Natural killer cell (primary cell): Measurements from ENCODE around the gene REX1BD. TPM values are rescaled to one million over a fixed set of nuclear protein-coding genes. Genes with fewer than 3 reads are reported as not detected.

Experiments
- ATAC-seq, 3 donors: fragments of 150-1000 bp in 2 of 3; fragments of 200-7000 bp in 1 of 3; cut with Tn5 transposase; 1 replicate in 1 of 3; 2 replicates in 2 of 3; pipeline ENCODE4 v1.10.0; 2021; ENCODE audit warnings: mild to moderate bottlenecking in 2 of 3, moderate library complexity in 2 of 3
- DNase-seq, 2 donors: peaks; one replicate each; pipeline versions ENCODE4 v3.0.0 to v3.0.0-alpha.2; 2013 to 2021; ENCODE audit warnings: mixed read lengths in 1 of 2
- H3K27ac ChIP-seq: one replicate; pipeline ENCODE4 v1.5.1; 2013; ENCODE audit warnings: mild to moderate bottlenecking, low read length
- H3K27me3 ChIP-seq: one replicate; pipeline ENCODE4 v1.6.1; 2013; ENCODE audit warnings: low read length; ENCODE audit not compliant: control insufficient read depth, insufficient read depth
- H3K36me3 ChIP-seq: one replicate; pipeline ENCODE4 v1.6.1; 2013; ENCODE audit warnings: low read length; ENCODE audit not compliant: control insufficient read depth, insufficient read depth
- H3K4me1 ChIP-seq: one replicate; pipeline ENCODE4 v1.6.1; 2013; ENCODE audit warnings: low read length; ENCODE audit not compliant: control insufficient read depth, insufficient read depth
- H3K4me3 ChIP-seq: one replicate; pipeline ENCODE4 v1.5.1; 2013; ENCODE audit warnings: low read length
- H3K9me3 ChIP-seq: one replicate; pipeline ENCODE4 v1.6.1; 2013; ENCODE audit warnings: low read length; ENCODE audit not compliant: control insufficient read depth, insufficient read depth
- H3K27ac Mint-ChIP-seq, 2 donors: one replicate each; pipeline ENCODE4 v1.8.0; 2022; ENCODE audit warnings: mild to moderate bottlenecking in 2 of 2, mixed read lengths in 2 of 2, moderate library complexity in 1 of 2
- H3K27me3 Mint-ChIP-seq, 2 donors: one replicate each; pipeline ENCODE4 v1.8.0; 2022; ENCODE audit warnings: low read depth in 2 of 2, mixed read lengths in 2 of 2
- H3K36me3 Mint-ChIP-seq: one replicate; pipeline ENCODE4 v1.8.0; 2022; ENCODE audit warnings: mixed read lengths
- H3K4me1 Mint-ChIP-seq, 2 donors: one replicate each; pipeline ENCODE4 v1.8.0; 2022; ENCODE audit warnings: mixed read lengths in 2 of 2
- H3K4me3 Mint-ChIP-seq: one replicate; pipeline ENCODE4 v1.8.0; 2022; ENCODE audit warnings: mild to moderate bottlenecking, moderate library complexity, mixed read lengths
- H3K9me3 Mint-ChIP-seq, 2 donors: one replicate each; pipeline ENCODE4 v1.8.0; 2022; ENCODE audit warnings: mixed read lengths in 2 of 2
- WGBS: methylation state at CpG from one replicate; pipeline ENCODE4 v1.1.7; 2013; ENCODE audit warnings: missing lambda C conversion rate; ENCODE audit not compliant: insufficient coverage; 5-methylcytosine and 5-hydroxymethylcytosine counted together
- intact Hi-C: fragments of 100-400 bp; cut with micrococcal nuclease; formaldehyde crosslinking; loops from one replicate; pipeline ENCODE4 v1.14.2; 2022
- total RNA-seq, 4 donors: library from RNA; stranded (reverse); fragments of 120-200 nt in 1 of 4; gene quantifications; one replicate each; pipeline versions ENCODE4 v1.2.3 to v1.2.4, GENCODE V29; 2013 to 2022
- TF ChIP-seq, protein P1 (sequence below): fragments of 200-600 bp; IDR thresholded peaks from one replicate; pipeline ENCODE4 v1.8.0; 2022; ENCODE audit warnings: antibody characterized with exemption

Gene REX1BD
- total RNA-seq, 3 donors from 2014 or later (not counting 1 experiment from before 2014, with no cell fraction given): 80.6 to 86.9 (median 85.3) TPM

DNA sequence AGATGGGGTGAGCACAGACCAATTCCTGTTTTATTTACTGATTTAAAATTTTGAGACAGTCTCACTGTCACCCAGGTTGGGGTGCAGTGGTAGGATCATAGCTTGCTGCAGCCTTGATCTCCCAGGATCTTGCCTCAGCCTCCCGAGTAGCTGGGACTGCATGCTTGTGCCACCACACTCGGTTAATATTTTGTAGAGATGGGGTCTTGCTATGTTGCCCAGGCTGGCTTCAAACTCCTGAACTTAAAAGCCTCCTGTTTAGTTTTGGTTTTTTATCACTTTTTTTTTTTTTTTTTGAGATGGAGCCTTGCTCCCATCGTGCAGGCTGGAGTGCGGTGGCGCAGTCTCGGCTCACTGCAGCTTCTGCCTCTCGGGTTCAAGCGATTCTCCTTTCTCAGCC is 12.2 kb upstream of the REX1BD start:
- no peaks in the 10 kb centered on the region for H3K9me3 ChIP-seq
- Mint-ChIP-seq H3K9me3 (no peaks in the 10 kb centered on the region), H3K36me3 (no peaks in the 10 kb centered on the region), H3K4me3 (no peak overlapping the region), H3K27me3 (no peaks in the 10 kb centered on the region), H3K27ac (no peak overlapping the region), H3K4me1 (peaks cover 16 to 23% of the 10 kb centered on the region in 2 donors)
- DNase-seq: no peak
- peaks cover 27% of the 10 kb centered on the region for H3K36me3 ChIP-seq
- intact Hi-C loops: no loop called here
- peaks cover 18% of the 10 kb centered on the region for H3K4me1 ChIP-seq
- H3K27ac ChIP-seq: no peak overlapping the region
- no peak overlapping the region for H3K4me3 ChIP-seq
- 95% methylated on average over 8 of the region's 8 CpGs for WGBS
- TF ChIP-seq, protein P1, sequence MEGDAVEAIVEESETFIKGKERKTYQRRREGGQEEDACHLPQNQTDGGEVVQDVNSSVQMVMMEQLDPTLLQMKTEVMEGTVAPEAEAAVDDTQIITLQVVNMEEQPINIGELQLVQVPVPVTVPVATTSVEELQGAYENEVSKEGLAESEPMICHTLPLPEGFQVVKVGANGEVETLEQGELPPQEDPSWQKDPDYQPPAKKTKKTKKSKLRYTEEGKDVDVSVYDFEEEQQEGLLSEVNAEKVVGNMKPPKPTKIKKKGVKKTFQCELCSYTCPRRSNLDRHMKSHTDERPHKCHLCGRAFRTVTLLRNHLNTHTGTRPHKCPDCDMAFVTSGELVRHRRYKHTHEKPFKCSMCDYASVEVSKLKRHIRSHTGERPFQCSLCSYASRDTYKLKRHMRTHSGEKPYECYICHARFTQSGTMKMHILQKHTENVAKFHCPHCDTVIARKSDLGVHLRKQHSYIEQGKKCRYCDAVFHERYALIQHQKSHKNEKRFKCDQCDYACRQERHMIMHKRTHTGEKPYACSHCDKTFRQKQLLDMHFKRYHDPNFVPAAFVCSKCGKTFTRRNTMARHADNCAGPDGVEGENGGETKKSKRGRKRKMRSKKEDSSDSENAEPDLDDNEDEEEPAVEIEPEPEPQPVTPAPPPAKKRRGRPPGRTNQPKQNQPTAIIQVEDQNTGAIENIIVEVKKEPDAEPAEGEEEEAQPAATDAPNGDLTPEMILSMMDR: no peak
- no peak for ATAC-seq
- no peaks in the 10 kb centered on the region for H3K27me3 ChIP-seq

DNA sequence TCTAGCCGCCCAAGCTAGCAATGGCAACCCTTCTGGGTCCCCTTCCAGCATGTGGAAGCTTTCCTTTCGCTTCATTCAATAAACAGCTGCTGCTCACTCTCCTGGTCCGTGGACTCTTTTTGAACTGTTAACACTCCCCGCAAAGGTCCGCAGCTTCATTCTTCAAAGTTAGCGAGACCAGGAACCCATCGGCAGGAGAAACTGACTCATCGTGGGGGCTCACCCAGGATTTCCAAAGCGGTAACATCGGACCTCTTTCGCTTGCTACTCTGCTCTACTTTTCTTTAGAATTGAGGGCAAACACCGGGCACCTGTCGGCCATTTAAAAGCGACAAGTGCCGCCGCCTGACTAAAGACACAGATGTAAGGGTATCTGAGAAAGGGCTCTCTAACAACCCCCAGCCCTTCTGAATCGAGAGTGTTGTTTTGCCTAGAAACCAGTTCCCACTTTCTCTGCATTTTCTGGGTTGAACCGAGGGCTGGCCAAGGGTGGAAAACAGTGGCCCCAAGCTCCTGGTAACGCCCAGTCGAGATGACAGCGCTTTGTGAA is 11.2 kb upstream of the REX1BD start:
- H3K27me3 ChIP-seq: no peaks in the 10 kb centered on the region
- H3K36me3 ChIP-seq: peaks cover 27% of the 10 kb centered on the region
- H3K9me3 ChIP-seq: no peaks in the 10 kb centered on the region
- no peak overlapping the region for H3K27ac ChIP-seq
- 95% methylated on average over 21 of the region's 21 CpGs for WGBS
- Mint-ChIP-seq H3K4me3 (no peak overlapping the region), H3K36me3 (no peaks in the 10 kb centered on the region), H3K9me3 (no peaks in the 10 kb centered on the region), H3K4me1 (peaks cover 6 to 13% of the 10 kb centered on the region in 2 donors), H3K27me3 (no peaks in the 10 kb centered on the region), H3K27ac (no peak overlapping the region)
- no peak for ATAC-seq
- no peak overlapping the region for H3K4me3 ChIP-seq
- H3K4me1 ChIP-seq: peaks cover 12% of the 10 kb centered on the region
- DNase-seq: no peak
- TF ChIP-seq, protein P1: no peak
- intact Hi-C loops: no loop called here

DNA sequence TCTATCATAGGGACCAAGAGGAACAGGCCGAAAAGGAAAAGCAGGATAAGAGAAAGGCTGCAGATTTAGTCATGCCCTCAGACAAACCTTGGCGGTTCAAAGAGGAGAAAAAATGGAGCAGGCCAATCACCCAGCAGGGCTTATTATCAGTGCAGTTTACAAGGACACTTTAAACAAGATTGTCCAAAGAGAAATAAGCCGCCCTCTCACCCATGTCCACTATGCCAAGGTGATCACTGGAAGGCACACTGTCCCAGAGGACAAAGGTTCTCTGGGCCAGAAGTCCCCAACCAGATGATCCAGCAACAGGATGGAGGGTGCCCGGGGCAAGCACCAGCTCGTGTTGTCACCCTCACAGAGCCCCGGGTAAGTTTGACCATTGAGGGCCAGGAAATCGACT is 8.3 kb upstream of the REX1BD start:
- Mint-ChIP-seq H3K9me3 (no peaks in the 10 kb centered on the region), H3K4me1 (peaks cover 0 to under 1% of the 10 kb centered on the region in 2 donors), H3K27me3 (peaks cover 0 to 4% of the 10 kb centered on the region in 2 donors), H3K27ac (no peak overlapping the region), H3K4me3 (no peak overlapping the region), H3K36me3 (no peaks in the 10 kb centered on the region)
- Histone ChIP-seq H3K27ac (no peak overlapping the region), H3K27me3 (no peaks in the 10 kb centered on the region), H3K4me3 (no peak overlapping the region), H3K4me1 (no peaks in the 10 kb centered on the region), H3K36me3 (peaks cover 10% of the 10 kb centered on the region), H3K9me3 (no peaks in the 10 kb centered on the region)
- 81% methylated on average over 7 of the region's 7 CpGs for WGBS
- intact Hi-C loops: no loop called here
- TF ChIP-seq, protein P1: no peak
- DNase-seq (no peak), ATAC-seq (no peak)

DNA sequence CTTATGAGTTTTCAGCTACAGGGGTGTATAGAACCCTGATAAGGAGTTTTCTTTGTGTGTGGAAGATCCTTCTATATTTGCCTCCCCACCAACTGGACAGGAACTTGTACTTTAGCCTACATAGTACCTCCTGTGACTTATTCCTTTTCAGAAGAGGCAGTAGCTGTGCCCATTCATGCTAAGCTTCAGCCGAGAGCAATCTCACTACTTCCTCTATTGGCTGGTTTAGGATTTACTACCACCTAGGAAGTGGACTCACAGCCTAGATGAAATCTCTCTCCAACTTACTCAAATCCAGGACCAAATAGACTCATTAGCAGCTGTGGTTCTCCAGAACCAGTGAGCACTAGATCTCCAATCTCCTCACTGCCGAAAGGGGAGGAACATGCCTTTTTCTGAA is 2.3 kb upstream of the REX1BD start:
- DNase-seq (no peak), ATAC-seq (no peak)
- Histone ChIP-seq H3K27me3 (no peaks in the 10 kb centered on the region), H3K4me3 (no peak overlapping the region), H3K9me3 (no peaks in the 10 kb centered on the region), H3K27ac (no peak overlapping the region), H3K4me1 (peaks cover 29% of the 10 kb centered on the region), H3K36me3 (peaks cover 4% of the 10 kb centered on the region)
- intact Hi-C loops: loop anchor here (5.0 kb wide), 1 partner anchor 109 kb away; no protein-coding TSS in a partner anchor
- Mint-ChIP-seq H3K36me3 (no peaks in the 10 kb centered on the region), H3K4me3 (no peak overlapping the region), H3K27ac (no peak overlapping the region), H3K4me1 (peaks cover 9 to 28% of the 10 kb centered on the region in 2 donors), H3K27me3 (peaks cover 0 to 4% of the 10 kb centered on the region in 2 donors), H3K9me3 (no peaks in the 10 kb centered on the region)
- TF ChIP-seq, protein P1: no peak
- WGBS: 25% methylated on average over 1 of the region's 2 CpGs
